Stimulated activated CD4-positive, alpha-beta T cell treated with anti-CD3 and anti-CD28 coated beads, Interleukin-1b, Interleukin-23, amount 100 ng/mL, for 4 hours (primary cell): ENCODE measurements around the gene CDC42EP3.

ENCODE experiments used
- DNase-seq, 2 donors: peaks; one replicate each; pipeline ENCODE4 v3.0.0-alpha.2; 2020; ENCODE audit warnings: low read depth in 2 of 2

The CDC42EP3 gene

GRCh38 chr2:37683921-37684780 is 12.7 kb upstream of the CDC42EP3 start:
- DNase-seq = no peak

GRCh38 chr2:37683241-37683640 is 11.8 kb upstream of the CDC42EP3 start:
- no peak for DNase-seq

GRCh38 chr2:37682473-37682872 is 11.0 kb upstream of the CDC42EP3 start:
- no peak for DNase-seq

- DNase-seq = no peak
Measured at GRCh38 chr2:37681587-37681986, 10.1 kb upstream of the CDC42EP3 start.

- no peak for DNase-seq
Measured at GRCh38 chr2:37679072-37679695, 7.7 kb upstream of the CDC42EP3 start.

GRCh38 chr2:37676274-37676673 is 4.8 kb upstream of the CDC42EP3 start:
- no peak for DNase-seq

GRCh38 chr2:37674946-37675345 is 3.5 kb upstream of the CDC42EP3 start:
- no peak for DNase-seq

- no peak for DNase-seq
Measured at GRCh38 chr2:37672870-37673184, 1.4 kb upstream of the CDC42EP3 start.

- peak; percentile 50 to 69 for DNase-seq
Measured at GRCh38 chr2:37672104-37672869, 845 bp upstream of the CDC42EP3 start.

GRCh38 chr2:37671816-37672103 is 318 bp upstream of the CDC42EP3 start:
- DNase-seq = no peak

GRCh38 chr2:37670378-37671008 is 949 bp downstream of the CDC42EP3 start:
- DNase-seq = no peak

- DNase-seq = no peak
Measured at GRCh38 chr2:37669446-37669845, 2.0 kb downstream of the CDC42EP3 start.

GRCh38 chr2:37667704-37668103 is 3.7 kb downstream of the CDC42EP3 start:
- DNase-seq = no peak

GRCh38 chr2:37666772-37667171 is 4.7 kb downstream of the CDC42EP3 start:
- no peak for DNase-seq

GRCh38 chr2:37665604-37666362 is 5.7 kb downstream of the CDC42EP3 start:
- DNase-seq = no peak

GRCh38 chr2:37665043-37665442 is 6.4 kb downstream of the CDC42EP3 start:
- DNase-seq = no peak

- no peak for DNase-seq
Measured at GRCh38 chr2:37664231-37664643, 7.2 kb downstream of the CDC42EP3 start.

- no peak for DNase-seq
Measured at GRCh38 chr2:37663390-37663789, 8.1 kb downstream of the CDC42EP3 start.

- DNase-seq = no peak
Measured at GRCh38 chr2:37659723-37660122, 11.7 kb downstream of the CDC42EP3 start.

GRCh38 chr2:37658682-37659081 is 12.8 kb downstream of the CDC42EP3 start:
- DNase-seq = no peak

- DNase-seq = no peak
Measured at GRCh38 chr2:37657471-37657870, 14.0 kb downstream of the CDC42EP3 start.
